RWPE1 (cell line): ENCODE data around the gene POLR1D.
A peak's percentile ranks its signal among the peaks of the same experiment; 100 is the strongest.

Experiments used
- CTCF ChIA-PET: fragments of 350-600 bp; sonication (Branson Sonifier 250); formaldehyde crosslinking; extraction: SDS; loops from one replicate; lab custom pipeline; 2021; lab: Yijun Ruan, JAX
- POLR2A ChIA-PET: fragments of 400-600 bp; formaldehyde crosslinking; extraction: SDS; loops from one replicate; lab custom pipeline; 2020; ENCODE audit warnings: antibody characterized with exemption; ENCODE audit not compliant: low non-redundant PET; lab: Yijun Ruan, JAX
- DNase-seq: peaks from one replicate; pipeline ENCODE4 v3.0.0; 2012; ENCODE audit warnings: low spot score
- H3K27ac ChIP-seq: fragments of 450-650 bp; 2 replicates; pipeline ENCODE4 v1.5.1; 2017
- CTCF ChIP-seq: fragments of 450-650 bp; conservative IDR thresholded peaks from 2 replicates; pipeline ENCODE4 v1.5.1; 2017; ENCODE audit warnings: low read depth, mild to moderate bottlenecking

Gene POLR1D

GRCh38 chr13:27620377-27621115, 1.1 kb upstream of the POLR1D start, which contains the start of gene LNX2:
LNX2 (minus strand) TSS chr13:27620529; CDS start chr13:27581703, 38,826 bp downstream.
- DNase-seq = peak; percentile 91
- ChIA-PET CTCF (interaction anchor here (0.6 to 1.4 kb wide), 4 partner anchors 30 to 413 kb away, joined by 3 to 5 read pairs (median 4); no protein-coding TSS in a partner anchor), POLR2A (interaction anchor here (0.6 to 1.2 kb wide), 4 partner anchors 45 to 295 kb away, joined by 3 to 6 read pairs (median 4); no protein-coding TSS in a partner anchor)
- peak within 1 kb of the TSS; percentile 98 for H3K27ac ChIP-seq
- TF ChIP-seq CTCF = no peak; the same call in 1 of the 2 replicates

DNA sequence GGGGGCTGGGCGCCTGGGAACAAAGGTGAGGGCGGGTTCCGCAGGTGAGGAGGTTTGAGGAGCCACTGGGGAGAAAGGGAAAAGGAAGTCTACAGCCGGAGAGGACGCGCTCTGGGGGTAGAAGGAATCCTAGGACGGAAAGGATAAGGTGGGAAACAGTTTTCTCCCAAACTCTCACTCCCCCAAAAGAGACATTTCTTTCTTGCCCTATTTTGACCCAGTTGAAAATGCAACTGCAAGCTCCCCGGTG, 651 bp upstream of the POLR1D start:
- no peak for TF ChIP-seq CTCF
- peak overlapping the region; percentile 98 for H3K27ac ChIP-seq
- peak; percentile 36 for DNase-seq
- ChIA-PET POLR2A (interaction anchor here (0.9 to 1.2 kb wide), 2 partner anchors 45 to 71 kb away, joined by 3 to 5 read pairs; no protein-coding TSS in a partner anchor), CTCF (interaction anchor here (0.8 to 1.4 kb wide), 2 partner anchors 31 to 152 kb away, joined by 4 to 5 read pairs; no protein-coding TSS in a partner anchor)

DNA sequence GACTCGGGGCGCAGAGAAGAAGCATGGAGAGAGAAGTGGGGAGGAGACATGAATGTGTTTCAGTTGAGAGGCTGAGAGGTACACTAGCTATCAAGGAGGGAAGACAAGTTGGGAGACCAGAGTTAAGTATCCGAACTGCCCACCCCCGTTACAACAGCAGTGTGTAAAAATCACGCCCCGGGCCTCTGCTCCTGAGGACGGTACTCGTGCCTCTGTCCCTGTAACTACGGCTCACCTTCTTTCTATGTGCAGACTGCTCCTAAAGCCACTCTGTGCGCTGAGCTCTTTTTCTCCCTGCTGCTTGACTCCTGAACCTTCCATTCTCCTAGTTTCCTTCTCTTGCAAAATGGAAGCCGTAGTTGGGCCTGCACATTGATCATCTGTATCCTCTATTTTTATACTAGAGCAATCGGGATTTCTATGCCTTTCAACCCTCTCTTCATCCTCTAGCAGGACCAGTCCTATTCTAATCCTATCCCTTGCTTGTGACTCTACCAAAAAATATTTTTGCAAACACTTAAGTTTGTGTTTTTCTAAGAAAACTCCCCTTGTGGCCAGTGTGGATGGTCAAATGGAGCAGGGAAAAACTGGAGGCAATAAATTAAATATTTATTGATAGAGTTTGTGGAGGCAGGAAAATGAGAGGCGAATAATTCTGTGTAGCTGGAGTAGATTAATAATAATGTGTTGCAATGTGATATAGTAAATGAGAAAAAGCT, 569 bp downstream of the POLR1D start:
- no peak for TF ChIP-seq CTCF
- no peak for DNase-seq
- CTCF ChIA-PET = interaction anchor here (0.5 to 0.8 kb wide), 2 partner anchors 89 to 177 kb away, joined by 4 to 6 read pairs; no protein-coding TSS in a partner anchor
- peak overlapping the region; percentile 98 for H3K27ac ChIP-seq
- POLR2A ChIA-PET = no interaction called here

DNA sequence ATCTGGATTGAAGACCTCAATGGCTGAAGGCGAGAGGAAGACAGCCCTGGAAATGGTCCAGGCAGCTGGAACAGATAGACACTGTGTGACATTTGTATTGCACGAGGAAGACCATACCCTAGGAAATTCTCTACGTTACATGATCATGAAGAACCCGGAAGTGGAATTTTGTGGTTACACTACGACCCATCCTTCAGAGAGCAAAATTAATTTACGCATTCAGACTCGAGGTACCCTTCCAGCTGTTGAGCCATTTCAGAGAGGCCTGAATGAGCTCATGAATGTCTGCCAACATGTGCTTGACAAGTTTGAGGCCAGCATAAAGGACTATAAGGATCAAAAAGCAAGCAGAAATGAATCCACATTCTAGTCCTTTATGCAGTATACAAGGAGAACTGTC, 1.2 kb downstream of the POLR1D start:
- ChIA-PET CTCF (interaction anchor here (0.5 to 0.8 kb wide), 2 partner anchors 90 to 177 kb away, joined by 4 to 6 read pairs; no protein-coding TSS in a partner anchor), POLR2A (no interaction called here)
- DNase-seq = no peak
- H3K27ac ChIP-seq = no peak overlapping the region
- no peak for TF ChIP-seq CTCF

- TF ChIP-seq CTCF = no peak
- no peak for DNase-seq
- no peak overlapping the region for H3K27ac ChIP-seq
- CTCF ChIA-PET = no interaction called here
- POLR2A ChIA-PET = no interaction called here
Measured at GRCh38 chr13:27624071-27624470, 2.4 kb downstream of the POLR1D start.

DNA sequence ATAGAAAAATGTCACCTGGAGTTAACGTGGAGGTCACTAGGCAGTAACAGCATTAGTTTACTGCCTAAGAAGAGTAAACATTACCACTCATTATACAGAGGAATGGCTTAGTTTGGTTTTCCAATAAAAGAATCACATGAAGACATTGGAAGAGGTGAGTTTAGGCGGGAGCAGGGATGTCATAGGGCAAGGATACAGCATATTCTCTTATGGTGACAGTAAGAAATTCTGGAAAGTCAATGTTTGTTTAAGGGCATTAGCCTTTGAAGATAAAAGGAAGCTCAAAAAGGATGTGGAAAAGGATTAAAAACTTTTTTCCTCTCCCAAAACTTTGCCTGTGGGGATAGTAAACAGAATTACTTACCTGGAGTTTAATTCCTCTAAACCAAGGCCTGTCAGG, 4.1 kb downstream of the POLR1D start:
- TF ChIP-seq CTCF = no peak
- CTCF ChIA-PET = no interaction called here

More for the DNA sequence above, 4.1 kb downstream of the POLR1D start:
- no peak for DNase-seq
- H3K27ac ChIP-seq = no peak overlapping the region
- POLR2A ChIA-PET = no interaction called here
